Measurements from ENCODE around the gene DNAH11. TPM values are rescaled to one million over a fixed set of nuclear protein-coding genes. Genes with fewer than 3 reads are reported as not detected.
"Not testable (repeated sequence)": the region's sequence is repeated elsewhere in the genome, so short reads cannot be mapped to it uniquely, and the experiment has no call there.

DNAH11 gene
- total RNA-seq, 1 donor from 2014 or later = 2.3 TPM

GRCh38 chr7:21706131-21706530 is 163.3 kb downstream of the DNAH11 start:
- intact Hi-C loops (cut with micrococcal nuclease) = no loop called here

- intact Hi-C loops (cut with micrococcal nuclease) = no loop called here
Observed at GRCh38 chr7:21707566-21707965, 164.7 kb downstream of the DNAH11 start.

GRCh38 chr7:21708096-21708495 is 165.3 kb downstream of the DNAH11 start:
- intact Hi-C loops (cut with micrococcal nuclease) = no loop called here

GRCh38 chr7:21717323-21717722 is 174.5 kb downstream of the DNAH11 start:
- intact Hi-C loops (cut with micrococcal nuclease) = no loop called here

GRCh38 chr7:21718391-21718790 is 175.6 kb downstream of the DNAH11 start:
- intact Hi-C loops (cut with micrococcal nuclease) = no loop called here

- intact Hi-C loops (cut with micrococcal nuclease) = no loop called here
Observed at GRCh38 chr7:21719846-21720245, 177.0 kb downstream of the DNAH11 start.

GRCh38 chr7:21722371-21722770 is 179.5 kb downstream of the DNAH11 start:
- intact Hi-C loops (cut with micrococcal nuclease) = no loop called here

- intact Hi-C loops (cut with micrococcal nuclease) = no loop called here
Observed at GRCh38 chr7:21724562-21724961, 181.7 kb downstream of the DNAH11 start.

GRCh38 chr7:21730399-21730798 is 187.6 kb downstream of the DNAH11 start:
- intact Hi-C loops (cut with micrococcal nuclease) = no loop called here

- intact Hi-C loops (cut with micrococcal nuclease) = no loop called here
Observed at GRCh38 chr7:21731977-21732376, 189.1 kb downstream of the DNAH11 start.

- intact Hi-C loops (cut with micrococcal nuclease) = not testable (repeated sequence)
Observed at GRCh38 chr7:21732956-21733355, 190.1 kb downstream of the DNAH11 start.

GRCh38 chr7:21733837-21734236 is 191.0 kb downstream of the DNAH11 start:
- intact Hi-C loops (cut with micrococcal nuclease) = no loop called here

GRCh38 chr7:21743493-21743892 is 200.7 kb downstream of the DNAH11 start:
- intact Hi-C loops (cut with micrococcal nuclease) = no loop called here

GRCh38 chr7:21746949-21747348 is 204.1 kb downstream of the DNAH11 start:
- intact Hi-C loops (cut with micrococcal nuclease) = no loop called here

GRCh38 chr7:21747806-21748205 is 205.0 kb downstream of the DNAH11 start:
- intact Hi-C loops (cut with micrococcal nuclease) = no loop called here

- intact Hi-C loops (cut with micrococcal nuclease) = no loop called here
Observed at GRCh38 chr7:21749378-21749777, 206.5 kb downstream of the DNAH11 start.

- intact Hi-C loops (cut with micrococcal nuclease) = no loop called here
Observed at GRCh38 chr7:21753071-21753470, 210.2 kb downstream of the DNAH11 start.

- intact Hi-C loops (cut with micrococcal nuclease) = no loop called here
Observed at GRCh38 chr7:21754963-21755362, 212.1 kb downstream of the DNAH11 start.

GRCh38 chr7:21757537-21758282 is 214.9 kb downstream of the DNAH11 start:
- intact Hi-C loops (cut with micrococcal nuclease) = no loop called here

- intact Hi-C loops (cut with micrococcal nuclease) = no loop called here
Observed at GRCh38 chr7:21758286-21758685, 215.4 kb downstream of the DNAH11 start.

- intact Hi-C loops (cut with micrococcal nuclease) = no loop called here
Observed at GRCh38 chr7:21762469-21762868, 219.6 kb downstream of the DNAH11 start.

- intact Hi-C loops (cut with micrococcal nuclease) = no loop called here
Observed at GRCh38 chr7:21763818-21764217, 221.0 kb downstream of the DNAH11 start.

GRCh38 chr7:21766218-21766617 is 223.4 kb downstream of the DNAH11 start:
- intact Hi-C loops (cut with micrococcal nuclease) = loop anchor here (2.0 to 5.0 kb wide), 4 partner anchors 235 to 989 kb away; partner anchors contain the start of gene SP4
